Kidney tubule cell (primary cell): Measurements from ENCODE around the gene LVRN.
"Not testable (repeated sequence)": the region's sequence is repeated elsewhere in the genome, so short reads cannot be mapped to it uniquely, and the experiment has no call there.

ENCODE experiments used
- DNase-seq: peaks from one replicate; pipeline ENCODE4 v3.0.0-alpha.2; 2018; ENCODE audit warnings: low spot score

Gene LVRN

DNA sequence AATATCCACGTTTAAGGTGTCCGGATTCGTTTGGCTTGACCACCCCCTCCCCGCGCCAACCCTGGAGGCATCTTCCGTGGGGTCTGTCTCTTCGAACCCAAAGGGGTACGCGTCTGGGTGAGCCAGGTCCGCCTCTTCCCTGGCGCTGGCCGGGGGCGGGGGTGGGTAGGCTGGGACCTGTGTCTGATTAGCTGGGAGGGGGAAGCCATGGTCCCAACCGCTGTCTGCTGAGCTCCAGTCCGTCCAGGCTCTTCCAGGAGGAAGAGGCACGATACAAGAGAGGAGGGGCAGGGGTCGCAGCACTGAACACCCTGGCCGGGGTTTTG, at the start of gene LVRN:
LVRN (plus strand) TSS at position 237 of the 326 bp plus-strand sequence. CDS start 143 bp downstream, outside the sequence.
- no peak for DNase-seq

DNA sequence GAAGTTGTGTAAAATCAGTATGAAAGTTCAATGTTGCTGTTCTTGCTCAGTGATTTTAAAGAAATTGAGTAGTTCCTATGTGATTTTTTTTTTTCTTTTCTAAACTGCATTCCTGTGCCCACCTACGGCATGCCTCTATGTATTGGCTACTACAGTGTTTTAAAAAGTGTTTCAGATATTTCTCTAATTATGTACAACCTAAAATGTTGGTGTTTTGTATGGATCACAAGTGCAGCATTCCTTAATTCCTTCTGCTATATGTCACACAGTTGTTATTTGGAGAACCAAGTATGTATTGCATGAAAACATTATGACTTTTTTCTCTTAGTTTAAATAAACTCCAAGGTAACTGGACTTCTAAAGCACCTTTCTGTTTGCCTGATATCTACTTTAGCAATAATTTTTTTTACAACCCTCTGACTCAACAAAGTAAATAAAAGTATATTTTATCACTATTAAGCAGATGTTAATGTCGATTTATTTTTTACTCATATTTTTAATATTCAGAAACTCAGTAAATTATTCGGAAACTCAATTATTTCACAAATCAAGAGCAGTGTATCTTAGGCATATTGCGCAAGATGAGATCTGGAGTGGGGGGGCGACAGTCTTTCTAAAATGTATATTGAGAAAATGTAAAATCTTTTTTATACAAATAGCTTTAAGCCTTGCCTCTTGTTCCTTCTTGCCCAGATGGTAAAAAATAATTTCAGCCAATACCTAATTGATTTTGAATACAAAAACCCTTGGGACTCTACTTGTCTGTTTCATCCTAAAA, 48.5 kb upstream of the LVRN start:
- DNase-seq: not testable (repeated sequence)

DNA sequence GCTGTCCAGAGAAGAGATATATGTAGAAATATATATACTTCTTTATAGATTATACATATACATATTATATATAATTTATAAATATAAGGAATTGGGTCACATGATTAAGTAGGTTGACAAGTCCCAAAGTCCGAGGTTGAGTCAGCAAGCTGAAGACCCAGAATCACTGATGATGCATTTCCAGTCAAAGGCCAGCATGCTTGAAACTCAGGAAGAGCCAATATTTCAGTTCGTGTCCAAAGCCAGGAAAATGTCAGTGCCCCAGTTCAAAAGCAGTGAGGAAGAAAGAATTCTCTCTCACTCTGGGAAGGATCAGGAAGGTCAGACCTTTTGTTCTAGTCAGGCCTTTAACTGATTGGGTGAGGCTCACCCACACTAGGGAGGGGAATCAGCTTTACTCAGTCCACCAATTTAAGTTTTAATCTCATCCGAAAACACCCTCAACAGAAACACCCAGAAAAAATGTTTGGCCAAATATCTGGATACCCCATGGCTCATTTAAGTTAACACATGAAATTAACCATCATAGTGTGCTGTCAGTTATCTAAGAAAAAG, 42.0 kb upstream of the LVRN start:
- DNase-seq: no peak

DNA sequence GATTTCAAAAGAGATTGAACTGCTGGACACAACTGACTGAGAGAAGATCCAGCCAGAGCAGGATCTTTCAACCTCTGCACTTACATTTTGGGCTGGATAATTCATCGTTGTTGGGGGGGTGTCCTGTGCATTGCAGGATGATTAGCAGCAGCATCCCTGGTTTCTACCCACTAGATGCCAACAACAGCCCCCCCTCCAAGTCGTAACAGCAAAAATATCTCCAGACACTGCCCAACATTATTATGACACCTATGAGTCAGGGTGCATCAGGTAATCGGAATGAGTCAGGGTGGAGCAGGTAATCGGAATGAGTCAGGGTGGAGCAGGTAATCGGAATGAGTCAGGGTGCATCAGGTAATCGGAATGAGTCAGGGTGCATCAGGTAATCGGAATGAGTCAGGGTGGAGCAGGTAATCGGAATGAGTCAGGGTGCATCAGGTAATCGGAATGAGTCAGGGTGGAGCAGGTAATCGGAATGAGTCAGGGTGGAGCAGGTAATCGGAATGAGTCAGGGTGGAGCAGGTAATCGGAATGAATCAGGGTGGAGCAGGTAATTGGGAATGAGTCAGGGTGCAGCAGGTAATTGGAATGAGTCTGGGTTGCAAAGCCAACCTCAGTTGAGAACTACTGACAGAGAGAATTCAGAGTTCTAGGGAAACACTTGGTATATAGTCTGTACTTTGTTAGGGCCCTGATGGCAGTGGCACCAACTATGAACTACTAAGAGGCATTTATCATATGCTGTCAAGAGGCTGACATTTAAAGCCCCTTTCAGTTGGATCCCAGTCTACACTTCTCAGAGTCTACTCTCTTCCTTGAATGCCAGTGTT, 33.5 kb upstream of the LVRN start:
- not testable (repeated sequence) for DNase-seq

- not testable (repeated sequence) for DNase-seq
These were observed 32.1 kb upstream of the LVRN start for GRCh38 chr5:115930171-115930570.

DNA sequence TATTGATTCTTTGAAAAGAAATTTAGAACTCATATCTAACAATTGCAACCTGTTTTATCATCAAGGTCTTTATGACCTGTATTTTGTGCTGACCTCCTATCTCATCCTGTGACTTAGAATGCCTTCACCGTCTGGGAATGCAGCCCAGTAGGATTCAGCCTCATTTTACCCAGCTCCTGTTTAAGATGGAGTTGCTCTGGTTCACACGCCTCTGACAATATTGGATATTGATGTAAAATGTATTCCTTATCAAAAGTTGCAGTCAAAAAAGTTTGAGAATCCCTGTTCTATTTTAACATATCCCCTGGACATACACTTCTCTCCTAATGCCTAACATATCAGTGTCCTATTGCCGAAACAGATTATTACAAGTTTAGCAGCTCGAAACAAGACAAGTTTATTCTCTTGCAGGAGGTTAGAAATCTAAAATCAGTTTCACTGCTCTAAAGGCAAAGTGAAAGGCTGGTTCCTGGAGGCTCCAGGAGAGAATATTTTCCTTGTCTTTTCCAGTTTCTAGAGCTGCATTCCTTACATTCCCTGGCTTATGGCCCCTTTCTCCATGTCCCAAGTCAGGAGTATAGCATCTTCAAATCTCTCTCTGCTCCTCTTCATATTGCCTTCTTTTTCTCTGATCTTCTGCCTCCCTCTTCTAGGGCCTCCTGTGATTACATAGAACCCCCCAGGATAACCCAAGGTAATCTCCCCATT, 31.5 kb upstream of the LVRN start:
- no peak for DNase-seq

GRCh38 chr5:115932991-115933390, 29.3 kb upstream of the LVRN start:
- DNase-seq: no peak

DNA sequence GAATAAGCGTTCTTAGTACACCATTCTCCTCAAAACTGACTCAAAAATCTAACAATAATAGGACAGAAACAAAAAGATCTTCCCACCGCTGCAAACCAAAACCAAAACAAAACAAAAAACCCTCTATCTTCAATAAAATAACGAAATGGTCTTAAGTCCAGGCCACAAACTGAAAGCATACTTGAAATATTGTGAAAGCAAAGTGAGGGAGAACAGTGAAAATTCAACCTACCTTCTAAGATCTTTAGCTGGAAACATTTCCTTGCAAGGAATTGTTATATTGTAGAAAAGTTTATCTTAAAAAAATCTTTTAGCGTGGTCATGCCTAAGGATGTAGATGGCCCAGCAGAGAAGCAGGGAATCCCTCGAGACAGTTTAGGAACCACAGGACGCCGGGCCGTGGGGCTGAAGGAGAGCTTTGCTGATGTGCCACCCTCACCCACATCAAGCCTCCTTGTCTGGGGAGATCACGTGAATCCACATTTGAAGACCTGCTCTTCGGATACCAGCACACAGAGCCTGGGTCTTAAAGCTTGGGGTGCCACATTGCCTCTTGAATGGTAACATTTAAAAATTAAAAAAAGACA, 27.8 kb upstream of the LVRN start:
- DNase-seq: no peak

DNA sequence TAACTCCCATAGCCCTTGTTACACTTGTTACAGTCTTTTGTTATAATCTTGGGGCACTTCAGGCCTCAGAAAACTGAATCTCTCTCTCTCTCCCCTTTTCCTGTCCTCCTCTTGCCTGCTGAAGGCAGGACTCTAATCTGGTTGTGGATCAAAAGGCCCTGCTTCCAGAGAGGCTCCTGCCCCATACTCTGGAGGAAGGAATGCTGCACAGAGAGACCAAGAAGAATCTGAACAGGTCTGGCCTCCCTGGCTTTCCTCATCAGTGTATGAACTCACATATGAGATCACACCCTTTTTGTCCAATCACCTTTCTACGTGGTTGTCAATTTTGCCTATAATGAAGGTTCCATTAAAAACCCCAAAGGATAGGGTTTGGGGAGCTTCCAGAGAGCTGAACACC, 26.2 kb upstream of the LVRN start:
- DNase-seq: no peak

- DNase-seq: no peak
These were observed 23.2 kb upstream of the LVRN start for GRCh38 chr5:115939059-115939458.

DNA sequence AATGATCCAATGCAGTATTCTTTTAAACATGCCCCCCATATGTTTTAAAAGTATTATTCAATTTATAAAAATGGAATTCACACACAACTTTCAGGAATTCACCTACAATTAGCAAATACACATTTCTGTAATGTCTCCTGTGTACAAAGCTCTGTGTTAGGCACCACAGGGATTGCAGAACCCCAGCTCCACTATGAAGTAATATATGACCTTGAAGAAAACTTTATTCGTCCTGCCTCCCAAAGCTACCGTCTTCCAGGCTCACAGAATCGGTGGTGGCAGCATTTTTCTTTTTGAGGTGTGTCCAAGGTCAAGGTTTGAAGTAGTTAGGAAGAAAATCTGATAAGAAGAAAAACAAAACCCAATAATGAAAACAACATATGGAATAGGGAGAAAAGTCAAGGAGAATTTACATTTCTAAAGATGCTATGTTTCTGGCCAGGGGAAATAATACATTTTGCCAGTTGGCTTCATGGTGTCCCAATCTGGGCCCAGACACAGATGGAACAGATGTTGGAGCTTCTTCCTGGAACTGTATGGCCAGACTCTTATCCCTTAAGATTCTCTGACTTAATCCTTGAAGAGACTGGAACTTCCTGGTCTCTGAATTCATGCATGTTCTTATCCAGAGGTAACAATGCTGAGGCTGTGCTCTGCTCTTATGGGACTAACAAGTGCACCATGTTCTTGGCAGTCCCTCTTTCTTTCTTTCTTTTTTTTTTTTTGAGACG, 22.0 kb upstream of the LVRN start:
- no peak for DNase-seq

DNA sequence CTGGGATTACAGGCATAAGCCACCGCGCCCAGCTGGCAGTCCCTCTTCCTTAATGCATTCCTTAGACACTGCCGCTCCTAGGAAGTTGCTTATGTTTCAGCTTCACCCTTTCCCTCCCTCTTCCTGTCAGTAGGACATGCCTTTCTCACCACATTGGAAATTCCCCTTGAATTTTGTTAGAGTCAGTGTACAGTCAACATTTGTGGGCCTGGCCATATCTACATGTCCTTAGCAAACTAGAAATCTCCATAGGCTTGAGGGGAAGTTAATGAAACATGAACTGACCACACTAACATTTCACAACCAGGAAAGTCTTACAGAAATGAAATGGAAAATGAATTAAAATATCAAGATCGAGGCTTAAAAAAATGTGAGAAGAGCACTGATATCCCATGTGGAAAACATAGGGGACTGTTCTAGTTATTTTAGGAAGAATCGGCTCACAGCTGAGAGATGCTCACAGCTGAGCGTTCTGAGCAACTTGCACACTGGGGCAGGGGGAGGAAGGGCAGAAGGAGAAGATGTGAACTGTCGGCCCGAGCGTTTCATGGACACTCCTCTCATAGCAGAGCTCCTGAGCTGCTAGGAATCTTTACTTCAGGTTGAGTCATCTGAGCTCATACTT, 21.1 kb upstream of the LVRN start:
- peak; percentile 96 for DNase-seq

- DNase-seq: no peak
These were observed 17.8 kb upstream of the LVRN start for GRCh38 chr5:115944501-115944900.

DNA sequence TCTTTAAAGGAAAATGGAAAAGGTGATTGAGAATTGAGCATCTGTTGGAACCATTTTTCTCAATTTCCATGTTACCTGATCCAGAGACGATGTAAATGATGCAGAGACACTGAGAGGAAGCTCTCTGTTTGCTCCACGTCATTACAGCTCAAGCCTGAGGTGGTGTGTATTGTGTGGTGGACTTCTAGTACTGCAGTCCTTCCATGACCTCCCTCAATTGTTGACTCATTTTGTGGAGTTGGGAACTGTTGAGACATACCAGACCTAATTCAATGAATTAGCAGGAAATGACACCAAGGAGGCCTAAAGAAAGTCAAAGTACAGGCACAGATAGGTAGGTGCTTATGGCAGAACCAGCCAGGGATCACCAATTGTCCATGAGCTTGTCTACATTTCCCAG, 15.6 kb upstream of the LVRN start:
- DNase-seq: peak; percentile 17

DNA sequence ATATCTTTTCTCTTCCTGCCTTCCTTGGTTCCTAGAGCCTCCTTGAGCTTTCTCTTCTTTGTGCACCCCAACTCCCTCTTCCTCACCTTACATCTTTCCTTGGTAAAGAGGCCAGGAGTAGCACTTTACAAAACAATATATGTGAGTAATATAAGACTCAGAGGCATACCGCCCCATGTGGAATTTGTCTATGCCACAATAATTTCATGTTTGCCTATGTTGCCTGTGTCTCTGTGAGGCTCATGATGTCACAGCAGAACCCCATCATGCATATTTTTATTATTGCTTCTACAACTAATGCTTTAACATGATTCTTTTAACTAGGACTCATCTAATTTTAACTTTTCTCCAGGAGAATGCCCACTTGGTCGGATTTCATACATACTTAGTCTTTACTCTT, 15.0 kb upstream of the LVRN start:
- DNase-seq: no peak

GRCh38 chr5:115948091-115948534, 14.2 kb upstream of the LVRN start:
- no peak for DNase-seq

DNA sequence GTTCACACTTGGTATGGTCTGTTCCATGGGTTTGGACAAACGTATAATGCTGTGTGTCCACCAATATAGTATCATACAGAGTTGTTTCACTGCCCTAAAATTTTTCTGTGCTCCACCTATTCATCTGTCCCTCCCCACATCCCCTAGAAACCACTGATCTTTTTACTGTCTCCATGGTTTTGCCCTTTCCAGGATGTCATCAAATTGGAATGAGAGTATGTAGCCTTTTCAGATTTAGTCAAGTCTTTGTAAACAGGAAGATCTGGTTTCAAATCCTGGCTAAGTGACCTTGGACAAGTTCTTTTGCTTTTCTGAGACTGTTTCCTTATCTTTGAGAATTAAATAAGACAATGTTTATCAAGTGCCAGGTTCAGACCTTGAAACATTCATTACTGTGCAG, 13.2 kb upstream of the LVRN start:
- peak; percentile 8 for DNase-seq

DNA sequence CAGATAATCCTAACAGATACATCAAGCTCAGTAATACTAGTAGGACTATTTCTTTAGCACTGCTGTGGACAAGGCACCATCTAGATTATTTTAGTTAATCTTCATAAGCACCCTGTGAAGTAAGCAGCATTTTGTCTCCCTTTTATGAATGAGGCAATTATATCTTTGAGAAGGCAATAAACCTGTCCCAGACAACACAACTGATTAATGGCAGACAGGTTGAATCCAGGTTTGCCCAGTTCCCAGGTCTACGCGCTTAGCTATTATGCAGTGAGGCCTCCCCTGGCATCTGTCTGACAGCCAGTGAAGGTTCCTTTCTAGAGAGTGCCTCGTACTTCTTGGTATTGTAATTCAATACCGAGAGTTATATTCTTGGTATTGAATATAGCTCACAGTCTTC, 9.7 kb upstream of the LVRN start:
- no peak for DNase-seq

DNA sequence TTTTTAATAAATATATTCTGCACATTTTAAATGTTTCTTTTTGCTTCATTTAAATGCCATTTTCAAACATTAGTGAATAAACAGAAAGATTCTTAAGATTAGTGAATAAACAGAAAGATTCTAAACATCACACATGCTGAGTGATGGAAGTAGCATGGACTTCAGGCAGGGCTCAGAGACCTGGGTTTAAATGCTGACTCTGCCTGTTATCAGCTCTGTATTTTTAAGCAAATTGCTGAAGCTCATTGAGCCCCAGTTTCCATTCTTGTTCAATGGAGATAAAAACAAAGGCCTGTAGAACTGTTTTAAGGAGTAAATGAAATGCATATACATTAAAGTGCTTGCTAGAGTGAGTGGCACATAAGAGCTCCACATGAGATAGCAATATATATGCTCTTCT, 8.1 kb upstream of the LVRN start:
- no peak for DNase-seq

- no peak for DNase-seq
These were observed 5.3 kb upstream of the LVRN start for GRCh38 chr5:115956957-115957356.
